H1 (cell line): Measurements from ENCODE around the gene AGPAT4. TPM values are rescaled to one million over a fixed set of nuclear protein-coding genes. Genes with fewer than 3 reads are reported as not detected.

Source experiments
- CTCF ChIA-PET: fragments of 300-600 bp; sonication (Branson Sonifier 250); formaldehyde crosslinking; loops from one replicate; lab custom pipeline; 2021; ENCODE audit not compliant: partially characterized antibody; lab: Charles Lee
- POLR2A ChIA-PET: fragments of 300-600 bp; sonication (Branson Sonifier 250); formaldehyde crosslinking; loops from one replicate; lab custom pipeline; 2021; ENCODE audit warnings: inconsistent platforms; ENCODE audit not compliant: partially characterized antibody; lab: Charles Lee
- DNase-seq, 2 experiments: peaks; one replicate each; pipeline versions ENCODE4 v3.0.0 to v3.0.0-alpha.2; 2010 to 2022; ENCODE audit warnings: low spot score in 2 of 2, low read depth in 1 of 2, mixed read lengths in 1 of 2
- FAIRE-seq: peaks from 2 replicates; lab custom pipeline; 2011; peaks lifted over from hg19 to GRCh38; lab: Jason Lieb, UNC
- H2AFZ ChIP-seq: 2 replicates; pipeline ENCODE4 v1.8.1; 2012; ENCODE audit warnings: low read length, inconsistent platforms
- H2AK5ac ChIP-seq: 2 replicates; pipeline ENCODE4 v1.6.1; 2013; ENCODE audit warnings: low read depth, low read length
- H2BK120ac ChIP-seq: replicated peaks from 2 replicates; pipeline ENCODE3; 2013; ENCODE audit warnings: low read depth, low read length, inconsistent platforms
- H2BK12ac ChIP-seq: 2 replicates; pipeline ENCODE4 v1.6.1; 2013; ENCODE audit warnings: low read depth, low read length
- H2BK15ac ChIP-seq: 2 replicates; pipeline ENCODE4 v1.6.1; 2013; ENCODE audit warnings: low read length
- H2BK20ac ChIP-seq: 2 replicates; pipeline ENCODE4 v1.6.1; 2013; ENCODE audit warnings: low read length
- H2BK5ac ChIP-seq: 2 replicates; pipeline ENCODE4 v1.6.1; 2013; ENCODE audit warnings: low read depth, low read length
- H3K14ac ChIP-seq: 2 replicates; pipeline ENCODE4 v1.6.1; 2013; ENCODE audit warnings: inconsistent platforms; ENCODE audit not compliant: insufficient read length
- H3K18ac ChIP-seq: 2 replicates; pipeline ENCODE4 v1.6.1; 2013; ENCODE audit warnings: low read length; ENCODE audit errors: extremely low read depth
- H3K23ac ChIP-seq: 2 replicates; pipeline ENCODE4 v1.6.1; 2013; ENCODE audit warnings: inconsistent platforms; ENCODE audit not compliant: insufficient read length
- H3K23me2 ChIP-seq: 2 replicates; pipeline ENCODE4 v1.6.1; 2013; ENCODE audit warnings: low read depth, low read length
- H3K27ac ChIP-seq: 2 replicates; pipeline ENCODE4 v1.6.1; 2011; ENCODE audit warnings: low read depth, low read length, inconsistent platforms
- H3K27me3 ChIP-seq, 4 experiments: replicated peaks in 1 of 4; 1 replicate in 1 of 4; 2 replicates in 3 of 4; pipeline versions ENCODE4 v1.6.1 to v1.8.1; 2011 to 2013; ENCODE audit warnings: low read length in 3 of 4, mild to moderate bottlenecking in 3 of 4, inconsistent platforms in 2 of 4, mixed read lengths in 2 of 4, moderate library complexity in 1 of 4; ENCODE audit not compliant: control insufficient read depth in 3 of 4, insufficient read depth in 3 of 4; ENCODE audit errors: extremely low read depth in 1 of 4
- H3K36me3 ChIP-seq, 4 experiments: 2 replicates each; pipeline versions ENCODE4 v1.6.1 to v1.8.1; 2011 to 2013; ENCODE audit warnings: mild to moderate bottlenecking in 4 of 4, low read length in 3 of 4, moderate library complexity in 2 of 4, control low read depth in 1 of 4, inconsistent platforms in 1 of 4; ENCODE audit not compliant: insufficient read depth in 4 of 4, control insufficient read depth in 2 of 4
- H3K4ac ChIP-seq: replicated peaks from 2 replicates; pipeline ENCODE3; 2013; ENCODE audit warnings: low read length, low read depth, mixed read lengths, inconsistent platforms; ENCODE audit not compliant: insufficient read length
- H3K4me1 ChIP-seq, 4 experiments: replicated peaks in 1 of 4; 1 replicate in 1 of 4; 2 replicates in 3 of 4; pipeline versions ENCODE4 v1.6.1 to v1.8.1; 2011 to 2013; ENCODE audit warnings: low read length in 3 of 4, inconsistent platforms in 2 of 4, mixed read lengths in 1 of 4; ENCODE audit not compliant: insufficient read depth in 4 of 4, control insufficient read depth in 3 of 4
- H3K4me2 ChIP-seq, 2 experiments: 2 replicates each; pipeline versions ENCODE4 v1.6.1 to v1.8.1; 2011 to 2013; ENCODE audit warnings: low read depth in 2 of 2, low read length in 2 of 2, control low read depth in 1 of 2, inconsistent platforms in 1 of 2, mild to moderate bottlenecking in 1 of 2; ENCODE audit not compliant: insufficient read depth in 1 of 2
- H3K4me3 ChIP-seq, 4 experiments: fragments of 200-600, 300-600 bp in 1 of 4; sonication (generic), shearing (Covaris generic), sonication (Bioruptor Twin) in 1 of 4; 2 replicates each; pipeline versions ENCODE4 v1.5.1 to v1.8.1; 2011 to 2016; ENCODE audit warnings: low read length in 4 of 4, low read depth in 3 of 4, control low read depth in 2 of 4, inconsistent platforms in 2 of 4, mild to moderate bottlenecking in 2 of 4, mixed read lengths in 1 of 4, moderate library complexity in 1 of 4; ENCODE audit not compliant: insufficient read depth in 2 of 4; ENCODE audit errors: extremely low read depth in 1 of 4
- H3K56ac ChIP-seq: replicated peaks from 2 replicates; pipeline ENCODE3; 2013; ENCODE audit warnings: low read depth, mild to moderate bottlenecking, mixed read lengths, low read length, inconsistent platforms; ENCODE audit not compliant: insufficient read length
- H3K79me1 ChIP-seq: 2 replicates; pipeline ENCODE4 v1.6.1; 2013; ENCODE audit warnings: low read depth, low read length, control low read depth
- H3K79me2 ChIP-seq, 2 experiments: 2 replicates each; pipeline versions ENCODE4 v1.6.1 to v1.8.1; 2012 to 2013; ENCODE audit warnings: low read length in 2 of 2, mild to moderate bottlenecking in 2 of 2, inconsistent platforms in 1 of 2; ENCODE audit not compliant: insufficient read depth in 2 of 2, control insufficient read depth in 1 of 2
- H3K9ac ChIP-seq, 4 experiments: replicated peaks in 1 of 4; 1 replicate in 1 of 4; 2 replicates in 3 of 4; pipeline versions ENCODE4 v1.6.1 to v1.8.1; 2011 to 2013; ENCODE audit warnings: low read depth in 3 of 4, low read length in 3 of 4, control low read depth in 2 of 4, mild to moderate bottlenecking in 2 of 4, moderate library complexity in 2 of 4, inconsistent platforms in 1 of 4; ENCODE audit errors: extremely low read depth in 1 of 4
- H3K9me3 ChIP-seq, 2 experiments: 2 replicates each; pipeline versions ENCODE4 v1.6.1 to v1.8.1; 2012 to 2013; ENCODE audit warnings: mild to moderate bottlenecking in 2 of 2, moderate library complexity in 2 of 2, control low read depth in 1 of 2, inconsistent platforms in 1 of 2, low read depth in 1 of 2, low read length in 1 of 2, mixed read lengths in 1 of 2; ENCODE audit not compliant: insufficient read depth in 2 of 2
- H4K20me1 ChIP-seq, 2 experiments: replicated peaks in 1 of 2; 2 replicates each; pipeline versions ENCODE3 to v1.8.1; 2011 to 2013; ENCODE audit warnings: inconsistent platforms in 2 of 2, low read length in 2 of 2, mild to moderate bottlenecking in 1 of 2; ENCODE audit not compliant: insufficient read depth in 2 of 2, control insufficient read depth in 1 of 2
- H4K5ac ChIP-seq: 2 replicates; pipeline ENCODE4 v1.6.1; 2013; ENCODE audit warnings: low read length, low read depth, mixed read lengths, inconsistent platforms; ENCODE audit not compliant: insufficient read length
- H4K8ac ChIP-seq: 2 replicates; pipeline ENCODE4 v1.8.0; 2013; ENCODE audit warnings: mild to moderate bottlenecking, moderate library complexity, low read length, inconsistent platforms; ENCODE audit not compliant: insufficient read depth; ENCODE audit errors: extremely low read depth
- H4K91ac ChIP-seq: replicated peaks from 2 replicates; pipeline ENCODE3; 2013; ENCODE audit warnings: low read length, mixed read lengths, inconsistent platforms; ENCODE audit not compliant: insufficient read length
- ASH2L ChIP-seq: fragments of 200-600, 300-600 bp; sonication (generic); IDR thresholded peaks from one replicate; pipeline ENCODE4 v1.7.1; 2017; ENCODE audit warnings: low read length
- ATF2 ChIP-seq: IDR thresholded peaks from 2 replicates; pipeline ENCODE4 v1.6.1; 2012; ENCODE audit warnings: low read length, inconsistent platforms
- ATF3 ChIP-seq: IDR thresholded peaks from 2 replicates; pipeline ENCODE4 v1.6.1; 2011; ENCODE audit warnings: low read depth, mild to moderate bottlenecking, low read length; ENCODE audit not compliant: insufficient read depth
- FOSL1 ChIP-seq: IDR thresholded peaks from 2 replicates; pipeline ENCODE4 v1.6.1; 2011; ENCODE audit warnings: mild to moderate bottlenecking, low read depth, low read length, moderate library complexity; ENCODE audit not compliant: insufficient read depth
- MAFK ChIP-seq: IDR thresholded peaks from 2 replicates; pipeline ENCODE4 v1.6.1; 2012; ENCODE audit warnings: low read depth, mild to moderate bottlenecking, improper control_type of control experiment, low read length
- NANOG ChIP-seq: IDR thresholded peaks from 2 replicates; pipeline ENCODE4 v1.6.1; 2011; ENCODE audit warnings: low read length, low read depth, mild to moderate bottlenecking, inconsistent platforms; ENCODE audit not compliant: insufficient read depth, poor library complexity, severe bottlenecking
- POU5F1 ChIP-seq: IDR thresholded peaks from 2 replicates; pipeline ENCODE4 v1.6.1; 2011; ENCODE audit warnings: low read depth, mild to moderate bottlenecking, low read length, moderate library complexity
- SIRT6 ChIP-seq: IDR thresholded peaks from one replicate; pipeline ENCODE4 v1.7.1; 2012; ENCODE audit warnings: low read length, inconsistent platforms
- SP4 ChIP-seq: IDR thresholded peaks from 2 replicates; pipeline ENCODE4 v1.6.1; 2012; ENCODE audit warnings: low read length, inconsistent platforms
- TAF1 ChIP-seq: IDR thresholded peaks from 2 replicates; pipeline ENCODE4 v1.6.1; 2011; ENCODE audit warnings: mild to moderate bottlenecking, low read depth, low read length
- TAF7 ChIP-seq: optimal IDR thresholded peaks from 2 replicates; pipeline ENCODE3; 2011; ENCODE audit warnings: low read depth, mild to moderate bottlenecking, inconsistent platforms, low read length, moderate library complexity, borderline replicate concordance
- ZNF274 ChIP-seq: IDR thresholded peaks from 2 replicates; pipeline ENCODE4 v1.7.0; 2012; ENCODE audit warnings: low read length, borderline replicate concordance; ENCODE audit errors: extremely low read depth
- WGBS, 2 experiments: shearing (Covaris generic) in 1 of 2; methylation state at CpG; one replicate each; pipeline versions ENCODE4 v1.1.6 to v1.1.7; 2013 to 2015; ENCODE audit warnings: low lambda C conversion rate in 2 of 2, mixed read lengths in 2 of 2, inconsistent platforms in 1 of 2, low coverage in 1 of 2, missing lambda C conversion rate in 1 of 2; ENCODE audit not compliant: insufficient replicate concordance in 2 of 2, insufficient coverage in 1 of 2, insufficient read length in 1 of 2; ENCODE audit errors: extremely low coverage in 1 of 2, missing lambda C conversion rate in 1 of 2; 5-methylcytosine and 5-hydroxymethylcytosine counted together
- polyA plus RNA-seq, 7 experiments: library from polyadenylated mRNA; depleted of rRNA in 3 of 7; stranded (reverse) in 5 of 7; unstranded in 2 of 7; fragments of >200 nt in 5 of 7; fragments of 200-250 nt in 2 of 7; gene quantifications; 1 replicate in 5 of 7; 2 replicates in 1 of 7; 4 replicates in 1 of 7; pipeline versions ENCODE4 v1.2.1 to v1.2.3, GENCODE V29; 2011 to 2013; ENCODE audit warnings: missing spikeins in 2 of 7, mixed read lengths in 2 of 7
- total RNA-seq: library from RNA; stranded (reverse); fragmentation: NEBNext Ultra II Directional; extraction: Animal tissue kit (Norgen Biotek cat#: 25700); gene quantifications from 2 replicates; pipeline ENCODE4 v1.2.1, GENCODE V29; 2021

Gene AGPAT4
- total and polyA plus RNA-seq, 2 of the 8 experiments (the other 6 are each of a cell fraction or from before 2014, with no cell fraction given), result 13.5 to 23.8 TPM

GRCh38 chr6:161274898-161275297 is 1.0 kb upstream of the AGPAT4 start:
- H2AK5ac ChIP-seq, result no peak overlapping the region
- no peak overlapping the region for H4K91ac ChIP-seq
- H4K20me1 ChIP-seq, result peaks cover 0 to 2% of the 10 kb centered on the region in 2 experiments
- POLR2A ChIA-PET, result interaction anchor here (1.4 to 5.0 kb wide), 9 partner anchors 10 to 94 kb away, joined by 3 to 39 read pairs (median 9); no protein-coding TSS in a partner anchor
- peak overlapping the region in 1 of 2 experiments; percentile 99; a peak in 1 of 4 replicates for H3K4me2 ChIP-seq
- H3K56ac ChIP-seq, result no peak overlapping the region
- H3K9ac ChIP-seq, result no peak overlapping the region
- no peak overlapping the region for H4K5ac ChIP-seq
- peaks cover 5% of the 10 kb centered on the region; the same call in 1 of the 2 replicates for H3K79me1 ChIP-seq
- H2BK120ac ChIP-seq, result no peak overlapping the region
- no peak overlapping the region for H2AFZ ChIP-seq
- H3K79me2 ChIP-seq, result peaks cover 7 to 33% of the 10 kb centered on the region in 2 experiments
- DNase-seq (no peak), FAIRE-seq (no peak)
- H4K8ac ChIP-seq, result no peak overlapping the region
- H3K18ac ChIP-seq, result no peak overlapping the region
- H3K23ac ChIP-seq, result no peak overlapping the region
- no peaks in the 10 kb centered on the region; a peak in 1 of 8 replicates for H3K36me3 ChIP-seq
- peak overlapping the region in 1 of 4 experiments; percentile 74; a peak in 1 of 8 replicates for H3K4me3 ChIP-seq
- no peak overlapping the region for H3K4ac ChIP-seq
- H2BK15ac ChIP-seq, result no peak overlapping the region
- no peak overlapping the region for H3K14ac ChIP-seq
- H2BK12ac ChIP-seq, result no peak overlapping the region
- H3K23me2 ChIP-seq, result peaks cover 9% of the 10 kb centered on the region
- H3K27me3 ChIP-seq, result no peaks in the 10 kb centered on the region
- H3K4me1 ChIP-seq, result peaks cover 0 to 10% (median 4%) of the 10 kb centered on the region in 4 experiments; a peak in 3 of 7 replicates
- H2BK5ac ChIP-seq, result no peak overlapping the region
- H3K27ac ChIP-seq, result no peak overlapping the region
- 96% methylated on average over 2 of the region's 2 CpGs; no CpG with 5 or more reads in 1 of the 2 experiments for WGBS, 2 experiments
- CTCF ChIA-PET, result interaction anchor here (1.0 to 1.5 kb wide), 4 partner anchors 41 to 94 kb away, joined by 3 to 4 read pairs (median 3); no protein-coding TSS in a partner anchor
- no peak overlapping the region for H2BK20ac ChIP-seq
- no peaks in the 10 kb centered on the region; a peak in 1 of 4 replicates for H3K9me3 ChIP-seq
- TF ChIP-seq TAF7, result no peak
- no peak for TF ChIP-seq NANOG
- no peak for TF ChIP-seq ATF2
- TF ChIP-seq SP4, result no peak
- no peak for TF ChIP-seq FOSL1
- TF ChIP-seq SIRT6, result no peak
- TF ChIP-seq ATF3, result no peak
- no peak for TF ChIP-seq POU5F1
- TF ChIP-seq MAFK, result no peak
- no peak for TF ChIP-seq TAF1
- no peak for TF ChIP-seq ASH2L
- TF ChIP-seq ZNF274, result no peak
